Neural progenitor cell (in vitro differentiated cells): ENCODE results near the gene GPC4. TPM values are rescaled to one million over a fixed set of nuclear protein-coding genes. Genes with fewer than 3 reads are reported as not detected.

Source experiments
- DNase-seq: peaks from one replicate; pipeline ENCODE4 v3.0.0-alpha.2; 2016; ENCODE audit warnings: low spot score
- H2AFZ ChIP-seq: fragments of 200-600 bp; sonication (generic); replicated peaks from 2 replicates; pipeline ENCODE4 v1.6.1; 2016; ENCODE audit warnings: antibody characterized with exemption
- H3F3A ChIP-seq: fragments of 200-600 bp; sonication (generic); 2 replicates; pipeline ENCODE4 v1.6.1; 2016; ENCODE audit warnings: antibody characterized with exemption, low read depth
- H3K27ac ChIP-seq: fragments of 200-600 bp; sonication (generic); 2 replicates; pipeline ENCODE4 v1.5.1; 2016; ENCODE audit warnings: mild to moderate bottlenecking
- H3K27me3 ChIP-seq: fragments of 200-600 bp; sonication (generic); 2 replicates; pipeline ENCODE4 v1.6.1; 2016; ENCODE audit warnings: mild to moderate bottlenecking, moderate library complexity
- H3K36me3 ChIP-seq: fragments of 200-600 bp; sonication (generic); 2 replicates; pipeline ENCODE4 v1.5.1; 2016
- H3K4me1 ChIP-seq: fragments of 200-600 bp; sonication (generic); 2 replicates; pipeline ENCODE4 v1.6.1; 2016; ENCODE audit warnings: mixed run types
- H3K4me2 ChIP-seq: fragments of 200-600 bp; sonication (generic); 2 replicates; pipeline ENCODE4 v1.6.1; 2016
- H3K4me3 ChIP-seq: fragments of 200-600 bp; sonication (generic); 2 replicates; pipeline ENCODE4 v1.5.1; 2016
- H3K79me2 ChIP-seq: fragments of 200-600 bp; sonication (generic); 2 replicates; pipeline ENCODE4 v1.6.1; 2016; ENCODE audit warnings: low read depth
- H3K9ac ChIP-seq: fragments of 200-600 bp; sonication (generic); 2 replicates; pipeline ENCODE4 v1.6.1; 2016
- H3K9me3 ChIP-seq: fragments of 200-600 bp; sonication (generic); 2 replicates; pipeline ENCODE4 v1.5.1; 2016; ENCODE audit warnings: low read depth
- H4K20me1 ChIP-seq: fragments of 200-600 bp; sonication (generic); 2 replicates; pipeline ENCODE4 v1.6.1; 2016; ENCODE audit warnings: low read depth
- H3K27ac Mint-ChIP-seq: 3 replicates; pipeline ENCODE4 v1.8.0; 2021; ENCODE audit warnings: mixed read lengths
- H3K27me3 Mint-ChIP-seq: 2 replicates; pipeline ENCODE4 v1.8.0; 2022; ENCODE audit warnings: low read depth, mild to moderate bottlenecking, inconsistent platforms, moderate library complexity, mixed read lengths; ENCODE audit not compliant: insufficient read depth
- H3K36me3 Mint-ChIP-seq: 3 replicates; pipeline ENCODE4 v1.8.0; 2021; ENCODE audit warnings: mixed read lengths
- H3K4me1 Mint-ChIP-seq: 3 replicates; pipeline ENCODE4 v1.8.0; 2021; ENCODE audit warnings: mixed read lengths
- H3K4me3 Mint-ChIP-seq: 3 replicates; pipeline ENCODE4 v1.8.0; 2021; ENCODE audit warnings: mild to moderate bottlenecking, moderate library complexity, mixed read lengths
- H3K9me3 Mint-ChIP-seq: 3 replicates; pipeline ENCODE4 v1.8.0; 2020; ENCODE audit warnings: mixed read lengths
- CTCF ChIP-seq: fragments of 200-600 bp; sonication (generic); IDR thresholded peaks from 2 replicates; pipeline ENCODE4 v1.5.1; 2017; ENCODE audit warnings: antibody characterized with exemption, mild to moderate bottlenecking
- EZH2 ChIP-seq: fragments of 200-600 bp; sonication (generic); IDR thresholded peaks from 2 replicates; pipeline ENCODE4 v1.6.1; 2017; ENCODE audit warnings: antibody characterized with exemption, mild to moderate bottlenecking, moderate library complexity
- EZH2phosphoT487 ChIP-seq: fragments of 200-600 bp; sonication (generic); IDR thresholded peaks from 2 replicates; pipeline ENCODE4 v1.6.1; 2017; ENCODE audit warnings: antibody characterized with exemption
- total RNA-seq: library from RNA; depleted of rRNA; stranded (reverse); fragments of >200 nt; gene quantifications from 2 replicates; pipeline ENCODE4 v1.2.3, GENCODE V29; 2015; ENCODE audit warnings: low replicate concordance

Gene GPC4
- total RNA-seq, 1 donor from 2014 or later: 23.6 TPM

DNA sequence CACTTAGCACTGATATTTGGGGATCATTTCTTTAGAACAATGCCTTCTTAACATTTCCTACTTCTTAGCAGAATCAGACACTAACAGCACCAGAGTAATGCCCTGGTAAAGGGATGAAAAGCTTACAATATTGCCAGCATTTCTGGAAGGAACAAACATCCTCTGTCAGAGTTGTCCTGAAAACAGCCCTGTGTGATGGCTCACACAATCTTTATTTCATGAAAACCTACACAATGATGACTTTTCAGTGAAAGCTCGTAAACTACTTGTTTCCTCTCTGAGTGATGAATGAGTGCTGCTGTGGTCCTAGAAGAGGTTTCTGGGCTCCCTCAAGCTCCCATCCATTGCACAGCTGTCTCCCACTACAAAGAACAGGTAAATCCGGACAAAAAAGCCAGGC is 52.8 kb downstream of the GPC4 start:
- Mint-ChIP-seq H3K27me3 (no peaks in the 10 kb centered on the region), H3K4me3 (no peak overlapping the region), H3K4me1 (peaks cover 48% of the 10 kb centered on the region), H3K9me3 (peaks cover 9% of the 10 kb centered on the region), H3K27ac (no peak overlapping the region), H3K36me3 (peaks cover 5% of the 10 kb centered on the region)
- no peaks in the 10 kb centered on the region for H3F3A ChIP-seq
- no peak for DNase-seq
- H3K4me3 ChIP-seq: no peak overlapping the region
- no peaks in the 10 kb centered on the region for H3K36me3 ChIP-seq
- H3K79me2 ChIP-seq: peaks cover 85% of the 10 kb centered on the region
- TF ChIP-seq EZH2phosphoT487: no peak
- no peak for TF ChIP-seq EZH2
- no peak for TF ChIP-seq CTCF
- no peak overlapping the region for H3K9ac ChIP-seq
- H3K4me1 ChIP-seq: peaks cover 9% of the 10 kb centered on the region
- H3K27ac ChIP-seq: no peak overlapping the region
- H2AFZ ChIP-seq: no peak overlapping the region
- H3K4me2 ChIP-seq: no peak overlapping the region
- H4K20me1 ChIP-seq: no peaks in the 10 kb centered on the region
- no peaks in the 10 kb centered on the region for H3K27me3 ChIP-seq
- H3K9me3 ChIP-seq: no peaks in the 10 kb centered on the region

DNA sequence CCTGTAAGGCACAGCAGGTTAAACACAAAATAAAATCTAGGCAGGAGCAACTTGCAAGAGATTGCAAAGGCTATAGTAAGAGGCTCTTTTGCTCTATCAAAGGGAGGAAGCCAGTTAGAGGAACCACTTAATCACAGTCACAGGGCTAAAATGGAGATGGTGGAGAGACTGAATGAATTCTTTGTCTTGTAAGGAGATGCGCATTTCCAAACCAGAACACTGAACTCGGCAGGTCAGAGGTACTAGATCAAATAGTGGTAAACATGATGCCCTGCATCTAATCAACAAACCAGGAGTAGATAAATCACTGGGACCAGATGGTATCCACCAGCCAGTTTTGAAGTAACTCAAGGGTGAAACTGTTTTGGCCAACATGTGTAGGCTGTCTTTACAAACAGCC is 55.8 kb downstream of the GPC4 start:
- H3K4me1 ChIP-seq: peaks cover 9% of the 10 kb centered on the region
- H3K27me3 ChIP-seq: no peaks in the 10 kb centered on the region
- H3K36me3 ChIP-seq: no peaks in the 10 kb centered on the region
- H2AFZ ChIP-seq: no peak overlapping the region
- Mint-ChIP-seq H3K27ac (peak overlapping the region; percentile 29), H3K4me3 (no peak overlapping the region), H3K4me1 (peaks cover 29% of the 10 kb centered on the region), H3K9me3 (peaks cover 11% of the 10 kb centered on the region), H3K27me3 (no peaks in the 10 kb centered on the region), H3K36me3 (peaks cover 13% of the 10 kb centered on the region)
- no peak for DNase-seq
- H3K9me3 ChIP-seq: no peaks in the 10 kb centered on the region
- no peaks in the 10 kb centered on the region for H4K20me1 ChIP-seq
- no peak overlapping the region for H3K4me2 ChIP-seq
- peak overlapping the region; percentile 46 for H3K27ac ChIP-seq
- no peak overlapping the region for H3K9ac ChIP-seq
- H3F3A ChIP-seq: no peaks in the 10 kb centered on the region
- H3K4me3 ChIP-seq: no peak overlapping the region
- H3K79me2 ChIP-seq: peaks cover 70% of the 10 kb centered on the region
- TF ChIP-seq EZH2: no peak
- TF ChIP-seq EZH2phosphoT487: no peak
- TF ChIP-seq CTCF: no peak

- H2AFZ ChIP-seq: no peak overlapping the region
- H3K79me2 ChIP-seq: peaks cover 72% of the 10 kb centered on the region
- H3K27ac ChIP-seq: no peak overlapping the region
- no peaks in the 10 kb centered on the region for H3K27me3 ChIP-seq
- peaks cover 33% of the 10 kb centered on the region for H3K4me1 Mint-ChIP-seq
- H3K4me2 ChIP-seq: no peak overlapping the region
- no peak overlapping the region for H3K27ac Mint-ChIP-seq
- no peak for TF ChIP-seq EZH2
- H3F3A ChIP-seq: no peaks in the 10 kb centered on the region
- no peak overlapping the region for H3K4me3 Mint-ChIP-seq
- H3K36me3 Mint-ChIP-seq: peaks cover 8% of the 10 kb centered on the region
- no peaks in the 10 kb centered on the region for H3K36me3 ChIP-seq
- H3K9me3 Mint-ChIP-seq: peaks cover 2% of the 10 kb centered on the region
- no peaks in the 10 kb centered on the region for H3K27me3 Mint-ChIP-seq
- no peak overlapping the region for H3K9ac ChIP-seq
- no peaks in the 10 kb centered on the region for H4K20me1 ChIP-seq
- H3K4me1 ChIP-seq: no peaks in the 10 kb centered on the region
- H3K9me3 ChIP-seq: no peaks in the 10 kb centered on the region
- H3K4me3 ChIP-seq: no peak overlapping the region
- no peak for DNase-seq
These were observed 62.1 kb downstream of the GPC4 start for GRCh38 chrX:133353233-133353632.

GRCh38 chrX:133350751-133351150 is 64.5 kb downstream of the GPC4 start:
- peaks cover 2% of the 10 kb centered on the region for H3K36me3 Mint-ChIP-seq
- H3K9me3 Mint-ChIP-seq: no peaks in the 10 kb centered on the region
- no peak overlapping the region for H3K4me2 ChIP-seq
- H3K27me3 Mint-ChIP-seq: no peaks in the 10 kb centered on the region
- peaks cover 55% of the 10 kb centered on the region for H3K4me1 Mint-ChIP-seq
- no peak overlapping the region for H2AFZ ChIP-seq
- TF ChIP-seq EZH2: no peak
- TF ChIP-seq CTCF: no peak
- H3K36me3 ChIP-seq: no peaks in the 10 kb centered on the region
- no peaks in the 10 kb centered on the region for H4K20me1 ChIP-seq
- DNase-seq: no peak
- H3K9me3 ChIP-seq: no peaks in the 10 kb centered on the region
- H3F3A ChIP-seq: peaks cover under 1% of the 10 kb centered on the region
- no peaks in the 10 kb centered on the region for H3K27me3 ChIP-seq
- no peak overlapping the region for H3K4me3 Mint-ChIP-seq
- no peak overlapping the region for H3K4me3 ChIP-seq
- H3K79me2 ChIP-seq: peaks cover 86% of the 10 kb centered on the region
- H3K9ac ChIP-seq: no peak overlapping the region
- no peak overlapping the region for H3K27ac Mint-ChIP-seq
- peaks cover 20% of the 10 kb centered on the region for H3K4me1 ChIP-seq
- H3K27ac ChIP-seq: no peak overlapping the region
